Measurements from ENCODE around the gene TFG.
A peak's percentile ranks its signal among the peaks of the same experiment; 100 is the strongest.

Gene TFG

GRCh38 chr3:100708644-100708988 is 678 bp upstream of the TFG start:
- TF ChIP-seq, protein P1, sequence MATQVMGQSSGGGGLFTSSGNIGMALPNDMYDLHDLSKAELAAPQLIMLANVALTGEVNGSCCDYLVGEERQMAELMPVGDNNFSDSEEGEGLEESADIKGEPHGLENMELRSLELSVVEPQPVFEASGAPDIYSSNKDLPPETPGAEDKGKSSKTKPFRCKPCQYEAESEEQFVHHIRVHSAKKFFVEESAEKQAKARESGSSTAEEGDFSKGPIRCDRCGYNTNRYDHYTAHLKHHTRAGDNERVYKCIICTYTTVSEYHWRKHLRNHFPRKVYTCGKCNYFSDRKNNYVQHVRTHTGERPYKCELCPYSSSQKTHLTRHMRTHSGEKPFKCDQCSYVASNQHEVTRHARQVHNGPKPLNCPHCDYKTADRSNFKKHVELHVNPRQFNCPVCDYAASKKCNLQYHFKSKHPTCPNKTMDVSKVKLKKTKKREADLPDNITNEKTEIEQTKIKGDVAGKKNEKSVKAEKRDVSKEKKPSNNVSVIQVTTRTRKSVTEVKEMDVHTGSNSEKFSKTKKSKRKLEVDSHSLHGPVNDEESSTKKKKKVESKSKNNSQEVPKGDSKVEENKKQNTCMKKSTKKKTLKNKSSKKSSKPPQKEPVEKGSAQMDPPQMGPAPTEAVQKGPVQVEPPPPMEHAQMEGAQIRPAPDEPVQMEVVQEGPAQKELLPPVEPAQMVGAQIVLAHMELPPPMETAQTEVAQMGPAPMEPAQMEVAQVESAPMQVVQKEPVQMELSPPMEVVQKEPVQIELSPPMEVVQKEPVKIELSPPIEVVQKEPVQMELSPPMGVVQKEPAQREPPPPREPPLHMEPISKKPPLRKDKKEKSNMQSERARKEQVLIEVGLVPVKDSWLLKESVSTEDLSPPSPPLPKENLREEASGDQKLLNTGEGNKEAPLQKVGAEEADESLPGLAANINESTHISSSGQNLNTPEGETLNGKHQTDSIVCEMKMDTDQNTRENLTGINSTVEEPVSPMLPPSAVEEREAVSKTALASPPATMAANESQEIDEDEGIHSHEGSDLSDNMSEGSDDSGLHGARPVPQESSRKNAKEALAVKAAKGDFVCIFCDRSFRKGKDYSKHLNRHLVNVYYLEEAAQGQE (IDR thresholded peaks at IDR 0.05; ENCODE audit: insufficient replicate concordance, low read depth): no peak
- TF ChIP-seq POLR2AphosphoS5 (IDR thresholded peaks at IDR 0.05; ENCODE audit: low read depth) (no peak), CTCF (IDR thresholded peaks at IDR 0.05; ENCODE audit: insufficient read depth, low read length) (no peak), GABPA (IDR thresholded peaks at IDR 0.05; ENCODE audit: low read depth) (no peak), SPI1 (IDR thresholded peaks at IDR 0.05; ENCODE audit: borderline replicate concordance, low read depth) (no peak)
- DNase-seq (ENCODE audit: low read depth in 1 of 2, low spot score in 1 of 2): no peak
- peak overlapping the region; percentile 84 for H3K27ac ChIP-seq (replicated peaks)
- H3K27me3 ChIP-seq (ENCODE audit: insufficient read depth, poor library complexity, severe bottlenecking): no peaks in the 10 kb centered on the region
- peak overlapping the region; percentile 34 for H3K4me3 ChIP-seq (replicated peaks; ENCODE audit: insufficient read depth, low read length)

- Histone ChIP-seq H3K27me3 (ENCODE audit: insufficient read depth, poor library complexity, severe bottlenecking) (no peaks in the 10 kb centered on the region), H3K4me3 (replicated peaks; ENCODE audit: insufficient read depth, low read length) (peak overlapping the region; percentile 88), H3K27ac (replicated peaks) (peak overlapping the region; percentile 84)
- TF ChIP-seq SPI1 (IDR thresholded peaks at IDR 0.05; ENCODE audit: borderline replicate concordance, low read depth) (no peak), POLR2AphosphoS5 (IDR thresholded peaks at IDR 0.05; ENCODE audit: low read depth) (no peak; the same call in 1 of the 2 replicates), CTCF (IDR thresholded peaks at IDR 0.05; ENCODE audit: insufficient read depth, low read length) (no peak), GABPA (IDR thresholded peaks at IDR 0.05; ENCODE audit: low read depth) (no peak)
- TF ChIP-seq, protein P1 (IDR thresholded peaks at IDR 0.05; ENCODE audit: insufficient replicate concordance, low read depth): no peak
- DNase-seq (ENCODE audit: low read depth in 1 of 2, low spot score in 1 of 2): peak in 1 of 2 experiments; percentile 5
Observed at GRCh38 chr3:100709842-100710260, 557 bp downstream of the TFG start.

- Histone ChIP-seq H3K27me3 (ENCODE audit: insufficient read depth, poor library complexity, severe bottlenecking) (no peaks in the 10 kb centered on the region), H3K4me3 (replicated peaks; ENCODE audit: insufficient read depth, low read length) (peak overlapping the region; percentile 88), H3K27ac (replicated peaks) (peak overlapping the region; percentile 84)
- DNase-seq (ENCODE audit: low read depth in 1 of 2, low spot score in 1 of 2): peak in 1 of 2 experiments; percentile 73
- TF ChIP-seq, protein P1 (IDR thresholded peaks at IDR 0.05; ENCODE audit: insufficient replicate concordance, low read depth): no peak
- TF ChIP-seq POLR2AphosphoS5 (IDR thresholded peaks at IDR 0.05; ENCODE audit: low read depth) (no peak), GABPA (IDR thresholded peaks at IDR 0.05; ENCODE audit: low read depth) (no peak), SPI1 (IDR thresholded peaks at IDR 0.05; ENCODE audit: borderline replicate concordance, low read depth) (no peak), CTCF (IDR thresholded peaks at IDR 0.05; ENCODE audit: insufficient read depth, low read length) (no peak)
Observed at GRCh38 chr3:100710261-100710968, 1.1 kb downstream of the TFG start.
